ENCODE results near the gene AKIRIN2.

GRCh38 chr6:87698547-87699006 lies 3.5 kb downstream of the AKIRIN2 start:
- no peak for TF ChIP-seq POLR2AphosphoS5 (IDR thresholded peaks at IDR 0.05; ENCODE audit: low read depth, low read length)
- no peak for TF ChIP-seq EP300 (IDR thresholded peaks at IDR 0.05; ENCODE audit: borderline replicate concordance in 1 of 2, low read depth in 1 of 2, low read length in 1 of 2)
- no peak for TF ChIP-seq CTCF (IDR thresholded peaks at IDR 0.05)
- TF ChIP-seq FOXM1 (IDR thresholded peaks at IDR 0.05; ENCODE audit: low read depth) = no peak
- no peak for TF ChIP-seq YY1 (IDR thresholded peaks at IDR 0.05; ENCODE audit: low read depth)
- TF ChIP-seq RXRA (IDR thresholded peaks at IDR 0.05; ENCODE audit: borderline replicate concordance, low read depth) = no peak
- no peak for TF ChIP-seq TAF1 (IDR thresholded peaks at IDR 0.05; ENCODE audit: borderline replicate concordance, low read depth, low read length)
- TF ChIP-seq RFX5 (IDR thresholded peaks at IDR 0.05; ENCODE audit: low read length) = no peak
- no peak for TF ChIP-seq MEF2A (IDR thresholded peaks at IDR 0.05; ENCODE audit: borderline replicate concordance, low read depth)
- no peak for TF ChIP-seq RAD21 (IDR thresholded peaks at IDR 0.05; ENCODE audit: low read length)
- no peak for TF ChIP-seq FOXJ3 (CRISPR knock-in tag; IDR thresholded peaks at IDR 0.05)
- no peak for TF ChIP-seq EZH2phosphoT487 (IDR thresholded peaks at IDR 0.05; ENCODE audit: borderline replicate concordance, low read depth)
- TF ChIP-seq, protein P1, sequence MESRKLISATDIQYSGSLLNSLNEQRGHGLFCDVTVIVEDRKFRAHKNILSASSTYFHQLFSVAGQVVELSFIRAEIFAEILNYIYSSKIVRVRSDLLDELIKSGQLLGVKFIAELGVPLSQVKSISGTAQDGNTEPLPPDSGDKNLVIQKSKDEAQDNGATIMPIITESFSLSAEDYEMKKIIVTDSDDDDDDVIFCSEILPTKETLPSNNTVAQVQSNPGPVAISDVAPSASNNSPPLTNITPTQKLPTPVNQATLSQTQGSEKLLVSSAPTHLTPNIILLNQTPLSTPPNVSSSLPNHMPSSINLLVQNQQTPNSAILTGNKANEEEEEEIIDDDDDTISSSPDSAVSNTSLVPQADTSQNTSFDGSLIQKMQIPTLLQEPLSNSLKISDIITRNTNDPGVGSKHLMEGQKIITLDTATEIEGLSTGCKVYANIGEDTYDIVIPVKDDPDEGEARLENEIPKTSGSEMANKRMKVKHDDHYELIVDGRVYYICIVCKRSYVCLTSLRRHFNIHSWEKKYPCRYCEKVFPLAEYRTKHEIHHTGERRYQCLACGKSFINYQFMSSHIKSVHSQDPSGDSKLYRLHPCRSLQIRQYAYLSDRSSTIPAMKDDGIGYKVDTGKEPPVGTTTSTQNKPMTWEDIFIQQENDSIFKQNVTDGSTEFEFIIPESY (IDR thresholded peaks at IDR 0.05; ENCODE audit: borderline replicate concordance, low read depth) = no peak

All from SK-N-SH (cell line).